ENCODE results near the gene ARPC5.

Gene ARPC5

DNA sequence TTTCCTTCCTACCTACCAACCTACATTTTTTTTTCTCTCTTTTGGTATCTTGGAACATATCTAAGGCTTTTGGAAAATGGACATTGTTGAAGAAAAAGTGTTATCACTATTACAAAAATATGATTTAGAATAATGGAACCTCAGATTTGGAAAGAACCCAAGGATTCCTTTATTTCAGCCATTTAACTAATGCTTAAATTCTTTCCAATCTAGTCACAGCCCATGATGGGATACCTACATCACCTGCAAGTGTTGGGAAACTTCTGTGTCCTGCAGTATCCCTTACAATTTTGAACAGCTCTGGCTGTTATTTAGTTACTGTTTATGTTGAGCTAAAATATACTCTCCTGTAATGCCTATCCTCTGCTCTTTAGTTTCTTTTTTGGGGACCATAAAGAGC is 39.8 kb upstream of the ARPC5 start:
- no peak for DNase-seq (ENCODE audit: low spot score)
- no peak for TF ChIP-seq CTCF (IDR thresholded peaks at IDR 0.05; ENCODE audit: extremely low read depth, insufficient read depth, missing control alignments)
- in situ Hi-C loops (cut with MboI; ENCODE audit: low pct_unique_long_range_greater_than_20kb, low sequenced_read_pairs, unreplicated experiment), result loop anchor here (10.0 kb wide), 1 partner anchor 249 kb away; no protein-coding TSS in a partner anchor

GRCh38 chr1:183674886-183675285 is 39.3 kb upstream of the ARPC5 start:
- in situ Hi-C loops (cut with MboI; ENCODE audit: low pct_unique_long_range_greater_than_20kb, low sequenced_read_pairs, unreplicated experiment), result loop anchor here (10.0 kb wide), 1 partner anchor 250 kb away; no protein-coding TSS in a partner anchor
- TF ChIP-seq CTCF (IDR thresholded peaks at IDR 0.05; ENCODE audit: extremely low read depth, insufficient read depth, missing control alignments), result no peak
- DNase-seq (ENCODE audit: low spot score), result no peak

GRCh38 chr1:183674339-183674738 is 38.8 kb upstream of the ARPC5 start:
- no peak for DNase-seq (ENCODE audit: low spot score)
- TF ChIP-seq CTCF (IDR thresholded peaks at IDR 0.05; ENCODE audit: extremely low read depth, insufficient read depth, missing control alignments), result no peak
- in situ Hi-C loops (cut with MboI; ENCODE audit: low pct_unique_long_range_greater_than_20kb, low sequenced_read_pairs, unreplicated experiment), result loop anchor here (10.0 kb wide), 1 partner anchor 250 kb away; no protein-coding TSS in a partner anchor

DNA sequence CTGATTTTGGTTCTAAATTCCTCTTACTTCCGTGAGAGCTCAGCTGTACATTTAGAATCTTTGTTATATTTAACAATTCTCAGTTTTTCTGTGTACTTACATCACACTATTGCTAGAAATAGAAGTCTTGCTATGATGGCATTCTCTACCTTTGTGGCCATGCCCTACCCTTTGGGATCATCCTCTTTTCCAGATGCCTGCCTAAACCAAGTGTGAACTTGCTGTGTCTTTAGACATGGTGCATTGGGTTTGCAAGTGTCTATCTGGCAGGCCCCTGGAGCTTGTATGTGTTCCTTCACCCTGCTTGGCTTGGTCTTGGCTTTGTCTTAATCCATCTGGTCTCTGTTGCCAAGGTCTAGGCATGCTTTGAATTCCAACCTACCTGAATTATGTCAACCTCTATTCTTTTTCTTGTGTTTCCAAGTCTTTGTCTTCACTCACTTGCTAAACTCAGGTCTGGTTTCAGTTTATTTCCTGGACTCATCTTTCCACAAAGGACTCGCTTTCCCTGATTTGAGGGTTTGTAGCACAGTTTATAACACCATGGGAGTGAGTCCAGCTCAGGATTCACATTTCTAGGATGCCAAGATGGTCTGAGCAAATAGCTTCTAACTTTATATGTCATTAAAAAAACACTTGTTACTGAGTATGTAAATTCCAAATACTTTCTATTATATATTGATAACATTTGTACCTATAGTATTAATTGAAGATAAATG is 38.2 kb upstream of the ARPC5 start:
- in situ Hi-C loops (cut with MboI; ENCODE audit: low pct_unique_long_range_greater_than_20kb, low sequenced_read_pairs, unreplicated experiment), result loop anchor here (10.0 kb wide), 1 partner anchor 251 kb away; no protein-coding TSS in a partner anchor
- no peak for DNase-seq (ENCODE audit: low spot score)
- TF ChIP-seq CTCF (IDR thresholded peaks at IDR 0.05; ENCODE audit: extremely low read depth, insufficient read depth, missing control alignments), result no peak

DNA sequence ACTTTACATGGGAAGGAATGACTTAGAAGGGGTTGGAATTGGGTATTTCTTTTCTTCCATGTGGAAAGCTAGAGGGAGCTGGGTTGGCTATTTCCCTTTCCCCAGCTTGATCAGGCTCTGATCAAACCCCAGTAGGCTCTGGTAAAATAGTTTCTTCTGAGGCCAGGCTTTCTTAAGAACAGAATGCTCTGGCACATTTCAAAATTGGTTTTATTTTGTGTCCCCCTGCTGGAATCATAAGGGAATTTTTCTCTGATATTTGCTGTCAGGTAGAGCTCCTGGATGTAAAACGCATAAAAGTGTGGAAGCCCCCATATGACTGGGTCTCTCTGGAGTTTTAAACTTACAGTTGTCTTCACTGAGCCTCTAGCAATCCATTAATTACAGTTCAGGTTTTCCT is 34.6 kb upstream of the ARPC5 start:
- no peak for DNase-seq (ENCODE audit: low spot score)
- in situ Hi-C loops (cut with MboI; ENCODE audit: low pct_unique_long_range_greater_than_20kb, low sequenced_read_pairs, unreplicated experiment), result loop anchor here (10.0 kb wide), 1 partner anchor 255 kb away; no protein-coding TSS in a partner anchor
- no peak for TF ChIP-seq CTCF (IDR thresholded peaks at IDR 0.05; ENCODE audit: extremely low read depth, insufficient read depth, missing control alignments)

DNA sequence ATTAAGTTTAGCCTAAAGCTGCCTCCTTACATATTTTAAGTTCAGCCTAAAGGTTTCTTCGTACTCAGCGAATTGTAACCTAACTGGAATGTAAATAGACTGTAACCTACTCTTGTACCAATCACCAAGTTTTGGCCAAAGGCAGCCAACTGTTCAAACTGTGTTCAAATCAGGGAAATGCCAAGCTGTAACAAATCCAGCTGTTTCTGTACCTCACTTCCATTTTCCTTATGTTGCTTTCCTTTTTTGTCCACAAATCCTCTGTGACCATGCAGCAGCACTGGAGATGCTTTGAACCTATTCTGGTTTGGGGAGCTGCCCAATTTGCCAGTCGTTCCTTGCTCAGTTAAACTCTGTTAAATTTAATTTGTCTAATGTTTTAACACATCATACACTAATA is 20.8 kb upstream of the ARPC5 start:
- TF ChIP-seq CTCF (IDR thresholded peaks at IDR 0.05; ENCODE audit: extremely low read depth, insufficient read depth, missing control alignments), result no peak
- in situ Hi-C loops (cut with MboI; ENCODE audit: low pct_unique_long_range_greater_than_20kb, low sequenced_read_pairs, unreplicated experiment), result no loop called here
- DNase-seq (ENCODE audit: low spot score), result no peak

Data from GM13977 (cell line).